ENCODE data around the gene GALR2. TPM values are rescaled to one million over a fixed set of nuclear protein-coding genes. Genes with fewer than 3 reads are reported as not detected.
A peak's percentile ranks its signal among the peaks of the same experiment; 100 is the strongest.

Gene GALR2
- polyA plus RNA-seq, 1 donor (not counting 4 experiments of a cell fraction or from before 2014, with no cell fraction given): not detected

- peaks cover 7% of the 10 kb centered on the region for H3K4me1 ChIP-seq (ENCODE audit: control insufficient read depth, extremely low read depth, insufficient read depth, low read length)
- H3K4me3 ChIP-seq (ENCODE audit: control insufficient read depth in 2 of 3, extremely low read depth in 1 of 3, insufficient read depth in 2 of 3, low read depth in 1 of 3, low read length in 3 of 3): no peak overlapping the region
- no peak overlapping the region for H3K27ac ChIP-seq (ENCODE audit: control insufficient read depth, insufficient read depth, low read length)
- no peaks in the 10 kb centered on the region for H3K79me2 ChIP-seq (ENCODE audit: control insufficient read depth, insufficient read depth, low read length)
- H3K27me3 ChIP-seq (ENCODE audit: control insufficient read depth, extremely low read depth, insufficient read depth, low read length): peaks cover 55% of the 10 kb centered on the region
- no peak overlapping the region for H3K9ac ChIP-seq (ENCODE audit: control insufficient read depth, extremely low read depth, insufficient read depth, low read length)
- H3K9me3 ChIP-seq (ENCODE audit: control insufficient read depth, low read depth, low read length): no peaks in the 10 kb centered on the region
- no peaks in the 10 kb centered on the region for H4K20me1 ChIP-seq (ENCODE audit: control insufficient read depth, extremely low read depth, insufficient read depth, low read length)
- peak in 1 of 3 experiments; percentile 9 for TF ChIP-seq CTCF (optimal IDR thresholded peaks at IDR 0.05 in 1 of 3, IDR thresholded peaks at IDR 0.05 in 1 of 3, conservative IDR thresholded peaks at IDR 0.05 in 1 of 3; ENCODE audit: extremely low read depth in 1 of 3, insufficient read depth in 2 of 3, low read length in 3 of 3)
- TF ChIP-seq EZH2 (IDR thresholded peaks at IDR 0.05; ENCODE audit: low read length): no peak
- DNase-seq (ENCODE audit: low read depth, low spot score): no peak
- H2AFZ ChIP-seq (ENCODE audit: control insufficient read depth, low read length): no peak overlapping the region
- dilution Hi-C loops (cut with MboI; ENCODE audit: extremely low pct_ligation_motif_present, low sequenced_read_pairs): no loop called here
- FAIRE-seq: no peak
- no peaks in the 10 kb centered on the region for H3K9me1 ChIP-seq (ENCODE audit: control insufficient read depth, extremely low read depth, insufficient read depth, low read length)
- no peak overlapping the region for H3K4me2 ChIP-seq (ENCODE audit: control insufficient read depth, extremely low read depth, insufficient read depth, low read depth, low read length)
- H3K36me3 ChIP-seq (ENCODE audit: control insufficient read depth in 2 of 2, extremely low read depth in 1 of 2, insufficient read depth in 2 of 2, low read length in 2 of 2): peaks cover 12 to 17% of the 10 kb centered on the region in 2 experiments
These were observed 5.6 kb downstream of the GALR2 start for GRCh38 chr17:76079956-76080767.

- peaks cover 49% of the 10 kb centered on the region for H3K27me3 ChIP-seq (ENCODE audit: control insufficient read depth, extremely low read depth, insufficient read depth, low read length)
- TF ChIP-seq CTCF (optimal IDR thresholded peaks at IDR 0.05 in 1 of 3, IDR thresholded peaks at IDR 0.05 in 1 of 3, conservative IDR thresholded peaks at IDR 0.05 in 1 of 3; ENCODE audit: extremely low read depth in 1 of 3, insufficient read depth in 2 of 3, low read length in 3 of 3): no peak
- no peak for TF ChIP-seq EZH2 (IDR thresholded peaks at IDR 0.05; ENCODE audit: low read length)
- dilution Hi-C loops (cut with MboI; ENCODE audit: extremely low pct_ligation_motif_present, low sequenced_read_pairs): no loop called here
These were observed 6.2 kb downstream of the GALR2 start for GRCh38 chr17:76080768-76081287.

More at GRCh38 chr17:76080768-76081287, 6.2 kb downstream of the GALR2 start:
- no peak overlapping the region for H3K4me2 ChIP-seq (ENCODE audit: control insufficient read depth, extremely low read depth, insufficient read depth, low read depth, low read length)
- no peaks in the 10 kb centered on the region for H3K9me1 ChIP-seq (ENCODE audit: control insufficient read depth, extremely low read depth, insufficient read depth, low read length)
- no peak overlapping the region for H2AFZ ChIP-seq (ENCODE audit: control insufficient read depth, low read length)
- peaks cover 12 to 21% of the 10 kb centered on the region in 2 experiments for H3K36me3 ChIP-seq (ENCODE audit: control insufficient read depth in 2 of 2, extremely low read depth in 1 of 2, insufficient read depth in 2 of 2, low read length in 2 of 2)
- no peak overlapping the region for H3K4me3 ChIP-seq (ENCODE audit: control insufficient read depth in 2 of 3, extremely low read depth in 1 of 3, insufficient read depth in 2 of 3, low read depth in 1 of 3, low read length in 3 of 3)
- no peaks in the 10 kb centered on the region for H3K9me3 ChIP-seq (ENCODE audit: control insufficient read depth, low read depth, low read length)
- H3K27ac ChIP-seq (ENCODE audit: control insufficient read depth, insufficient read depth, low read length): no peak overlapping the region
- no peaks in the 10 kb centered on the region for H3K79me2 ChIP-seq (ENCODE audit: control insufficient read depth, insufficient read depth, low read length)
- no peak for DNase-seq (ENCODE audit: low read depth, low spot score)
- no peak overlapping the region for H3K9ac ChIP-seq (ENCODE audit: control insufficient read depth, extremely low read depth, insufficient read depth, low read length)
- no peak for FAIRE-seq
- no peaks in the 10 kb centered on the region for H4K20me1 ChIP-seq (ENCODE audit: control insufficient read depth, extremely low read depth, insufficient read depth, low read length)
- peaks cover 5% of the 10 kb centered on the region for H3K4me1 ChIP-seq (ENCODE audit: control insufficient read depth, extremely low read depth, insufficient read depth, low read length)
